GM15510 (cell line): ENCODE results near the gene ERFL.

Source experiments
- POLR2A ChIP-seq: IDR thresholded peaks from 3 replicates; pipeline ENCODE4 v1.6.1; 2011; ENCODE audit warnings: borderline replicate concordance; ENCODE audit not compliant: insufficient read length; ENCODE audit errors: extremely low read depth

ERFL gene

GRCh38 chr19:41924151-41925145 lies 3.8 kb downstream of the ERFL start:
- TF ChIP-seq POLR2A: no peak

- no peak for TF ChIP-seq POLR2A
Measured at GRCh38 chr19:41923045-41923788, 5.0 kb downstream of the ERFL start.

GRCh38 chr19:41922585-41922984 lies 5.7 kb downstream of the ERFL start:
- TF ChIP-seq POLR2A: no peak

GRCh38 chr19:41921577-41922576 lies 6.4 kb downstream of the ERFL start:
- TF ChIP-seq POLR2A: no peak

GRCh38 chr19:41920882-41921576 lies 7.2 kb downstream of the ERFL start:
- no peak for TF ChIP-seq POLR2A

GRCh38 chr19:41919948-41920712 lies 8.1 kb downstream of the ERFL start:
- no peak for TF ChIP-seq POLR2A

- no peak for TF ChIP-seq POLR2A
Measured at GRCh38 chr19:41918653-41919244, 9.5 kb downstream of the ERFL start.

GRCh38 chr19:41918095-41918494 lies 10.2 kb downstream of the ERFL start:
- no peak for TF ChIP-seq POLR2A

- TF ChIP-seq POLR2A: no peak
Measured at GRCh38 chr19:41917676-41918075, 10.6 kb downstream of the ERFL start.

GRCh38 chr19:41915776-41916414 lies 12.4 kb downstream of the ERFL start:
- TF ChIP-seq POLR2A: no peak

GRCh38 chr19:41915021-41915775 lies 13.1 kb downstream of the ERFL start:
- no peak for TF ChIP-seq POLR2A
